ENCODE data around the gene ST8SIA6. TPM values are rescaled to one million over a fixed set of nuclear protein-coding genes. Genes with fewer than 3 reads are reported as not detected.

ST8SIA6 gene
- total and polyA plus RNA-seq, 9 of the 15 experiments (the other 6 are each of a cell fraction or from before 2014, with no cell fraction given): 0.69 to 6.7 (median 5.0) TPM

DNA sequence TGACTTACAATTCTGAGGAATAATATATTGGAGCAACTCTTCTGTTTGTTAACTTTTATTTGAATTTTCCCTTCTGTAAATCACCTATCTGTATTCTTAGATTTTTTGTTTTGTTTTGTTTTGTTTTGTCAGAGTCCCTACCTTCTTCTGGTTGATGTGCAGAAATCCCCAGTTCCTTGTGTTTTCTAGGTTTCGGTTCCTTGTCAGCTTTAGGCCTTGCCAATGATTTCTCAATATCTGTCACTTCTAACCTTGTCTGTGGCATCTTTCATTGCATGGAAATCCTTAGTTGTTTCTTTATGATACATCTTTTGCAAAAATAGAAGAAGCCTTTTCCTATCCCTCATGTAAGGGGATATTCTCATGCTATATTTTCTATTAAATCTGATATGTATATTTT lies 21.7 kb upstream of the ST8SIA6 start (continued):
- TF ChIP-seq CUX1 (CRISPR knock-in tag; IDR thresholded peaks at IDR 0.05): no peak
- TF ChIP-seq SRSF9 (IDR thresholded peaks at IDR 0.05; ENCODE audit: borderline replicate concordance, low read depth, low read length): no peak
- no peak for TF ChIP-seq ZNF324 (CRISPR knock-in tag; IDR thresholded peaks at IDR 0.05)
- no peak for TF ChIP-seq BRD9 (IDR thresholded peaks at IDR 0.05; ENCODE audit: low read depth, partially characterized antibody)
- TF ChIP-seq ILK (tag; IDR thresholded peaks at IDR 0.05; ENCODE audit: borderline replicate concordance, low read depth): no peak

Measured in K562 (cell line).